Activated CD4-positive, alpha-beta T cell treated with anti-CD3 and anti-CD28 coated beads, Interleukin-2, amount 50 U/mL, for 16 hours (primary cell): ENCODE measurements around the gene POU2F1.
"Not testable (repeated sequence)": the region's sequence is repeated elsewhere in the genome, so short reads cannot be mapped to it uniquely, and the experiment has no call there.

Experiments
- DNase-seq: peaks from one replicate; pipeline ENCODE4 v3.0.0-alpha.2; 2020

Gene POU2F1

DNA sequence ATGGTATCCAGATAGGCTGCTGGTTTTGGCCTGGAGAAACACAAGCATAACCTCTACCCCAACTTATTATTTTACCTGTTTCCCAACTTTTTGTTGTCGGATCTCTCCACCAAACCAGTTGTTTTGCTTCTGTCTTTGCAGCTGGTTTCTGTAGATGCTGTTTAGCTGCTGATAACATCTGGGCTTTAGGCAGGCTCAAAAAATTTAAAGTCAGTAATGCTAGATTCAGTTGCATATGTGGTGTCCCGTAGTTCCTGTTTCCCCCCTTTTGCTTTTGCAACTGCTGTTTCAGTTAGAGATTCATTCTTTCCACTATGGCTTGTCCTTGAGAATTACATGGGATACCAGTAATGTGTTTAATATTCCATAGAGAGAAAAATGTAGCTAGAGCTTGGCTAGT, 98.5 kb downstream of the POU2F1 start:
- DNase-seq = not testable (repeated sequence)

DNA sequence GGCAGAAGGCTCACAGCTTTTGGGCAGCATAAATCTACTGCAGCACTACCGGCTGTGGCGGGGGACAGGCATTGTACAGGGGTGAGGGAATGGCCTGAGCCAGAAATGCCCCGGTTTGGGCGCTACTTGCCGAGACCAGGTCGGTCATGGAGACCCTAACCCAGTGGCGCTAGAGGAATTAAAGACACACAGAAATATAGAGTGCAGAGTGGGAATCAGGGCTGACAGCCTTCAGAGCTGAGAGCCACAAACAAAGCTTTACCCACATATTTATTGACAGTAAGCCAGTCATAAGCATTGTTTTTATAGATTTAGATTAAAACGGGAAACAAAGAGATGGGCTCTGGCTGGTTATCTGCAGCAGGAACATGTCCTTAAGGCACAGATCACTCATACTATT, 101.8 kb downstream of the POU2F1 start:
- no peak for DNase-seq

GRCh38 chr1:167325151-167325550, 104.5 kb downstream of the POU2F1 start:
- no peak for DNase-seq

DNA sequence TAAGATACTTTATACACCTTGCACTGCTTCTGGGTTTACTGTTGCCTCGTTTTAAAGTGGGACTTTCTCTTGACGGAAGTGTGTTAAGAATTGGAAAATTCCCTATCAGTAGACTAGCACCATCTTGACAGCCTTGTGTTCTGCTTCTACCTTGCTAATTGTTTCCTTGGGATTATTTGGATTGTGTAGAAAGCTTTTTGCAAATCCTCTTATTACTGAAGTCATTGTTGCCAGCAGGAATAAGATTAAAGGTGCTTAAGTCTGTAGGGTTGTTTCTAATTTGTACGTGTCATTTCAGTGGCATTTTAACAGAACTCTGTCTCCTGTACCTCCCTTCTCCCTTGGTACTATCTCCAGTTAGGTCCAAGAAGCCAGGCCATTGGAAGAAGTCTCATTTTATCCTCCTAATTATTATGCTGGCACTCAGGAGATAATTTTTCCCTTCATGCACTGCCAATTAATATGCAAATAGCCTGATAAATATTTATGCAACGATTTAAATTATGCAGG, 107.7 kb downstream of the POU2F1 start:
- no peak for DNase-seq

DNA sequence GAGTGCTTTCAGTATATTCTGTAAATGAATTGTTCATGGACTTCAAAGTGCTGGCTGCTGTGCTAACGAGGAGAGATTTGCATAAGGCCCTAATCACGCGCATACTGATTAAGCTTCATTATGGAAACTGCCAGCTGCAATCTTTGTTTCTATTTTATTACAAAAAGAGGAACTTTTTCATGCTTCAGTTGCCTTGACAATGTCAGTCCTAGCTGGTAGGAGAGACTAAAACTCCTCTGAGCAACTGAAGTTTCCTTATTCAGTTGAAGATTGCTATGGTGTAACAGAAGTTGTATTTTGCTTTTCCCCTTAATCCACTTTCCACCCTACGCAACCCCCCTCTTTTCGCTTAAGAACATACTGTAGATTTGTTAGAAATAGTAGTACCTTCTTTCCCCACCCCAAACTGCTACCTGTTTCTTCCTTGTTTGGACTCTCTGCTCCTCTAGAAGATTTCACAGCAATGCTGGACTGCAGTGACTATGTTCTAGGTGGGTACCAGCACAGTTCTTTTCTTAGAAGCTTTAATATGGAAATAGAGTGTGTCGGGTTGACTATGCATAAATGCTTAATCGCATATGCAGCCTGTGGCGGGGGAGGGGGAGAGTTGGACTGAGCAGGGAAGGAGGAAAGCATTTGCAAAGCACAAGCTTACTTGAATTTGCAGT, 108.3 kb downstream of the POU2F1 start:
- no peak for DNase-seq

DNA sequence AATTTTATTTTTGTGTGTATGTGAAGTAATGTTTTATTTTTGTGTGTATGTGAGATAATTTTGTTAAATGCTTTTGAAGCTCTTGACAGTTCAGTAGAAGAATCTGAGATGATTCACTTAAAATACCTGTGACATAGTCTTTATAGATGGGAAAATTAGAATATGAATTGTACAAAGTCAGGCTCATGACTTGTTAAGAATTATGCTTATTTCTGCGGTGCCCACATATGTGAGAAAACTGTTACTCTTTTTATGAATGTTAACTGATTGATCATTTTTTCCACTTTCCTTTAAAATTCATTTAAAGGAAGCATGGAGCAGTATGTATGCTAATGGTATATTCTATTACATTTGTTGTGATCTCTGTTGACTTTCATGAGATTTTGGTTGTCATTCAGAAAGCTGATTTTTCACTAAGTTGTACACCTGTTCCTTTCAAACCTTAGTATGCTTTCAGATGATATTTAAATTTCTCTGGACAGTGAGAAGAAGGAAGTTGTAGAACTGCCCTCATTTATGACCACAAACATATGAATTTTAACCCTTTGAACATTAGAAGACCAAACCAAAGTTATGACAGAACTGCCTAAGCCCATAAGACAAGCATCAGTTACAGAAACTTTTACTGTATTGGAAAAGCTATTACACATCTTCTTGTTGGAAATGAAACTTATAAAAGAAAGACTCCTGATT, 110.1 kb downstream of the POU2F1 start:
- no peak for DNase-seq

DNA sequence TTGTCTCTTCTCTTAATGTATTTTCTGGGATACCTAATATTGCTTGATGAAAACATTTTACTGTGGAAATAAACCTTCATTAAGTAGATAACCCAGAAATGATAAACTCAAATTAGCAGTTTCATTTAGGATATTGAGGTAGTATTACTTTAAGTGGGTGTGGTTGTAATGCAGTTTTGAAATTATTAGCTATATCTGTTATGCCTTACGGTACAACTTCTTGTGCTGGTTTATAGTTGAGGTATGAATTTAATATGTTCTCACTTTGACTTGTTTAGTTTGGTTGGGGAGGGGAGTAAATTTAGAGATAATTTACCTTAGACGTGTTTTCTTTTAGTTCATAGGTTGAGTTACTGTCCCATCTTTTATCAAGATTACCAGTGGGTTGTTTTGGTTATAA, 111.0 kb downstream of the POU2F1 start:
- peak; percentile 5 for DNase-seq

- no peak for DNase-seq
Observed at GRCh38 chr1:167332503-167332902, 111.8 kb downstream of the POU2F1 start.

- DNase-seq = peak; percentile 5
Observed at GRCh38 chr1:167333124-167333523, 112.4 kb downstream of the POU2F1 start.

GRCh38 chr1:167333703-167334102, 113.0 kb downstream of the POU2F1 start:
- no peak for DNase-seq

GRCh38 chr1:167339405-167339804, 118.7 kb downstream of the POU2F1 start:
- DNase-seq = no peak

DNA sequence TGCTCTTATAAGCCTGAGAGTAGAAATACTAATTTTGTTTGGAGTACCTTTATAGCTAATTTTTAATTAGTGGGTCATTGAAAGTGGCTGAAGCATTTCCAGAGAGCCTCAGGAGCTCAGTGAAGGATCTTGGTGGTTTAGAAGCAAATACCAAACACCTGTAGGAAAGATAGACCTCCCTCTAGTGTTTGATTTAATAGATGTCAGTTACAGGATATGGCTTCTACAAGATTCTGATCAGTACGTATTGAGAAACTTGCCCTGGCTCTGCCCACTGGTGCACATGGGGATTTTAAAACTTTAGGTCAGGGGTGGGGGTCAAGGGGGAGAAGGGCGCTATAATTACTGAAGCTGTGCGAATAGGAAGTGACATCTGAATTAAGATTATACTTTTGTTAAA, 122.2 kb downstream of the POU2F1 start:
- DNase-seq = no peak

GRCh38 chr1:167344112-167344511, 123.4 kb downstream of the POU2F1 start:
- DNase-seq = no peak

- no peak for DNase-seq
Observed at GRCh38 chr1:167344615-167345385, 124.1 kb downstream of the POU2F1 start.

DNA sequence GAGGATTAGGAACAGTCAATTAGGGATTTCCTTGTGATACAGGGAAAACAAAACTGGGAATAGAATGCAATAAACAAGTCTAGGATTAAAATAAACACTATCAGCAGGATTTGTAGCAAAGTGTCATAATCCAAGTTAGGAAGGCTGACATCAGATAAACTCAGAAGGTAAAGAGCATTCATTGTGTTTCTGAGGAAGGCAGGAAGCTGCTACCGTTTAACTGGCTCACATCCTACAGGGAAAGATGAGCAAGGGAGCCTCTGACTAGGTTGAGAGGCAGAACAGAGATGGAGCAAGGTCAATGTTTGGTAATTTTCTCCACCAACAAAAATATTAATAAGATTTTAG, 124.7 kb downstream of the POU2F1 start:
- no peak for DNase-seq

DNA sequence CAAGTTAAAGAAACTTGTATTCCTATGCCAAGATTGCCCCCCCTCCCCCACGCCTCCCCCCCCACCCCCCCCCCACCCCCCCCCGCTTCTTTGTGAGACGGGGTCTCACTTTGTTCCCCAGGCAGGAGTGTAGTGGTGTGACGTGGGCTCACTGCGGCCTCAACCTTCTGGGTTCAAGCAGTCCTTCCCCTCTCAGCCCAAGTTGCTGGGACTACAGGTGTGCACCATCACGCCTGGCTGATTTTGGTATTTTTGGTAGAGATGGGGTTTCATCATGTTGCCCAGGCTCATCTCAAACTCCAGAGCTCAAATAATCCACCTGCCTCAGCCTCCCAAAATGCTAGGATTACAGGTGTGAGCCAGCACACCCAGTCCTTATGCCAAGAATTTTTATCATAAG, 136.6 kb downstream of the POU2F1 start:
- DNase-seq = no peak

GRCh38 chr1:167359295-167359694, 138.6 kb downstream of the POU2F1 start:
- no peak for DNase-seq

GRCh38 chr1:167360120-167360519, 139.4 kb downstream of the POU2F1 start:
- DNase-seq = no peak

DNA sequence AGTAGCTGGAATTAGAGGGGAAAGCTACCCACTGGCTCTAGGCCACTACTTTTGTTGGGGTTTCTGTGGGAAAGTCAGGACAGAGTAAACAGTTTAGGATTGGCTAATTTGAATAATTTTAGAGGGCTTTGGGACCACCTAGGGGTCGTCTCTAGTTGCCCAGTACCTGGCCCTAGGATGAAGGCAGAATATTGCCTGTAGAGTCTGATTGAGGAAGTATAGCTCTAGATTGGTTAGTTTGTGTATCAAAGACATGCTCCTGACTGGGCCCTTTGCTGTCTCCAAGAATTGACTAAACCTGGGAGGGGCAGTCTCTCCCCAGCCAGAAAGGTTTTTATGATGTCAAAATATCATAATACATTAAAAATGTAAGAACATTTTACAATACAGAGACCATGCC, 142.0 kb downstream of the POU2F1 start:
- no peak for DNase-seq

DNA sequence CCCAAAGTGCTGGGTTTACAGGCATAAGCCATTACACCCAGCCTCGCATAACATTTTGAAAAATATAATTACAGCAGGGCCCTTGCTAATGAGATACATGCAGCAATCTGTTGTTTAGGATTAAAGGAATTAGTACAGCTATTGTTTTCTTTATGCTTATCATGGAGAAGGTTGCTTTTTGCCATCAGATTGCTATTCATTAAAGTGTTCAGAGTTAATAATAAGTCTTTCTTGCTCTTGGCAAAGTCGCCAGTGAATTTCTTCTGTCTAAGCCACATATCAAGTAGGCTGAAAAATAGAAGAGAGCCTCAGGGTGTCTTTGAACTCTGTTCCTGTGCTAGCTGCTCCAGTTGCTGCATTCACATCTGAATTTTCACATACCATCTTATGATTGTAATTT, 144.1 kb downstream of the POU2F1 start:
- no peak for DNase-seq

- DNase-seq = no peak
Observed at GRCh38 chr1:167365360-167365759, 144.7 kb downstream of the POU2F1 start.

- no peak for DNase-seq
Observed at GRCh38 chr1:167367705-167368104, 147.0 kb downstream of the POU2F1 start.

GRCh38 chr1:167369175-167369574, 148.5 kb downstream of the POU2F1 start:
- no peak for DNase-seq

- DNase-seq = no peak
Observed at GRCh38 chr1:167369933-167370332, 149.2 kb downstream of the POU2F1 start.
